NCI-H187 treated with DMSO at 0.1 percent for 48 hours (cell line): ENCODE data around the gene INA.
"Not testable (repeated sequence)": the region's sequence is repeated elsewhere in the genome, so short reads cannot be mapped to it uniquely, and the experiment has no call there.

ENCODE experiments used
- DNase-seq: peaks from one replicate; lab custom pipeline; 2025; lab: John Stamatoyannopoulos, UW

Gene INA

GRCh38 chr10:103276896-103277712, at the start of gene INA:
TSS of gene INA (plus strand) at chr10:103277138. CDS start at chr10:103277212, 74 bp downstream.
- no peak for DNase-seq

DNA sequence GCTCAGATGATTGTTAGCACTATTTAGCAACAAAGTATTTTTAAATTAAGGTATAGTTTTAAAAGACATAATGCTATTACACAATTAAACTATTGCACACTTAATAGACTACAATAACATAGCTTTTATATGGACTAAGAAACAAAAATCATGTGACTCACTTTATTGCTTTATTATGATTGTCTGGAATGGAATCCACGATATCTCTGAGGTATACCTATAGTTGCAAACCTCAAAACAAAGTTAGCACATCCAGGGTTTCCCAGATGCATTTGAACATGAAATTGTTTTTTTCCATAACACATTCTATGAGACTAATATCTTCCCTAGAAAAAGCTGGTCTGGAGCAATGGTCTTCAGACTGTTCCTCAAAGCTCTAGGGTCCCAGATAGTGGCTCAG, 49.5 kb upstream of the INA start:
- DNase-seq, result no peak

GRCh38 chr10:103231047-103231551, 45.8 kb upstream of the INA start:
- DNase-seq, result no peak

- no peak for DNase-seq
These were observed 44.7 kb upstream of the INA start for GRCh38 chr10:103232131-103232673.

GRCh38 chr10:103232772-103233488, 44.0 kb upstream of the INA start:
- no peak for DNase-seq

DNA sequence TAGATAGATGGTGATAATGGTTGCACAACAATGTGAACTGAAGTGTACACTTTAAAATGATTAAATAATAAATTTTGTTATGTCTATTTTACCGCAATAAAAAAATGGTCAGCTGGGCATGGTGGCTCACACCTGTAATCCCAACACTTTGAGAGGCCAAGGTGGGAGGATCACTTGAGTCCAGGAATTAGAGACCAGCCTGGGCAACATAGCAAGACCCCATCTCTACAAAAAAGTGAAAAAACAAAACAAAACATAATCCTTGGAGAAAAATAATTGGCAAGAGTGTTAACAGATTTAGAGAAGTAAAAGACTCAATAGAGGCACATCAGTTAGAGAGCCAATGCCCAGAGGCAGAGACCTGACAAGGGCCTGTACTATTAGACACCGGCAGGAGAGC, 41.2 kb upstream of the INA start:
- DNase-seq, result no peak

DNA sequence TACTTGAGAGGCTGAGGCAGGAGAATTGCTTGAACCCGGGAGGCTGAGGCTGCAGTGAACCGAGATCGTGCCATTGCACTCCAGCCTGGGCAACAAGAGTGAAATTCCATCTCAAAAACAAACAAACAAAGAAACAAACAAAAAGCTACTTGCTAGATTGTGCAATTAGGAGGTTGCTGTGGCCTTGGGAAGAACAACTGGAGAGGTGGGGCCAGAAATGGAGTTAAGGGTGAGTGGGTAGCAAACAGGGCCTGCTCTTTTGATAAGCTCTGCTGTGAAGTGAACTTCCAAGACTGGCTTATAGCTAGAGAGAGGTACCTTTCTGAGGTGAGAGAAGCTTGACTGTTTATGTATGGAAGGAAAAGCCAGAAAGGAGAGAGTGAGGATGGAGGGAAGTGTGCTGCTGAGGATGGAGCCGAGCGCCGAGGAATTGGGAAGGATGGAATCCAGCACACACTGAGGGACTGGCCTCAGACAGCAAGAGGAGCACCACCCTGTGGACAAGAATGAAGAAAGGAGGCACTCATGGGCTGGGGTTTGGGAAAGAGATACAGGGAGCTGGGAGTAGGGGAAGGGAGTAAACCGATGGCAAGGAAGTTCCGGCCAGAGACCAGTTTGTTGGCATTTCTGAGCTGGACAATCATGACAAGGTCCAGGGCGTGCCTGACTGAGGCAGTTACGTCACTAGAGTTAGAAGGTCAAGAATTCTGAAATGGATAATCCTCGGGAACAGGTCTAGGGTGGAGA, 38.3 kb upstream of the INA start:
- DNase-seq, result no peak

GRCh38 chr10:103241262-103242011, 35.5 kb upstream of the INA start:
- DNase-seq, result no peak

GRCh38 chr10:103244666-103245271, 32.2 kb upstream of the INA start:
- no peak for DNase-seq

DNA sequence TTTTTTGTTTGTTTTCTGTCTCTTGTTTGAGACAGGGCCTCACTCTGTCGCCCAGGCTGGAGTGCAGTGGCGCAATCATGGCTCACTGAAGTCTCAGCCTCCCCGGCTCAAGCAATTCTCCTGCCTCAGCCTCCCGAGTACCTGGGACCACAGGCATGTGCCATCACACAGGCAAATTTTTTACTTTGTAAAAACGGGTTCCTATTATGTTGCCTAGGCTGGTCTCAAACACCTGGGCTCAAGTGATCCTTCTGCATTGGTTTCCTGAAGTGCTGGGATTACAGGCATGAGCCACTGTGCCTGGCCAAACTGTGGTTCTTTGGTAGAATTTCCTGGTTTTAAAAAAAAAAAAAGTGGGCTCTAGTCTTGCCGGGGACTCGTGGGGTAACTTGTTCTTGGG, 31.4 kb upstream of the INA start, which contains the start of gene RPEL1:
Gene RPEL1, plus strand, starts transcription at position 301 of the 400 bp plus-strand sequence. CDS start 110 bp downstream, outside the sequence.
- not testable (repeated sequence) for DNase-seq

DNA sequence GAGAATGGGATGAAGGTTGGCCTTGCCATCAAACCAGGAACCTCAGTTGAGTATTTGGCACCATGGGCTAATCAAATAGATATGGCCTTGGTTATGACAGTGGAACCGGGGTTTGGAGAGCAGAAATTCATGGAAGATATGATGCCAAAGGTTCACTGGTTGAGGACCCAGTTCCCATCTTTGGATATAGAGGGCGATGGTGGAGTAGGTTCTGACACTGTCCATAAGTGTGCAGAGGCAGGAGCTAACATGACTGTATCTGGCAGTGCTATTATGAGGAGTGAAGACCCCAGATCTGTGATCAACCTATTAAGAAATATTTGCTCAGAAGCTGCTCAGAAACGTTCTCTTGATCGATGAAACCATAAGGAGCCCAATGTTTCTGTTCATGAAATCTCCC, 30.6 kb upstream of the INA start:
- no peak for DNase-seq

DNA sequence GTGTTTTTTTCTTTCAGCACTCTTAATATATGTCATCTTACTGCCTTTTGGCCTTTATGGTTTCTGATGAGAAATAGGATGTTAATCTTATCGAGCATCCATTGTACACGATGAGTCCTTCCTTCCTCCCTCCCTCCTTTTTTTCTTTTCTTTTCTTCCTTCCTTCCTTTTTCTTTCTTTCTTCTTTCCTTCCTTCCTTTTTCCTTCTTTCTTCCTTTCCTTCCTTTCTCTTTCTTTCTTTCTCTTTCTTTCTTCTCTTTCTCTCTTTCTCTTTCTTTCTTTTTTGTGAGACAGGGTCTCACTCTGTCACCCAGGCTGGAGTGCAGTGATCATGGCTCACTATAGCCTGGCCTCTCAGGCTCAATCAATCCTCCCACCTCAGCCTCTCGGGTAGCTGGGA, 22.8 kb upstream of the INA start:
- DNase-seq, result no peak

- no peak for DNase-seq
These were observed 22.2 kb upstream of the INA start for GRCh38 chr10:103254538-103255325.

DNA sequence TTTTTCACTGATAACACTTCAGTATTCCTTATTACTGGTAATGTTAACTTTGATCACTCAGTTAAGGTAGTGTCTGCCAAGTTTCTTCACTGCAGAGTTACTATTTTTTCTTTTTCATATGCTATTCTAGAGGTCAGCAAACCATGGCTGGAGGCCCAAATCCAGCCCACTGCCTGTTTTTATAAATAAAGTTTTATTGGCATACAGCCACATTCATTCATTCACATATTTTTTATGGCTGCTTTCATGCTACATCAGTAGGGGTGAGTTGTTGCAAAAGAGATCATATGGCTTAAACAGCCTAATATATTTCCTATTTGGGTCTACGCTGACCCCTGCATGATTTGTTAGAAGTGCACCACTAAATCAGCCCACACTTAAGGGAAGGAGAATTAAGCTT, 20.3 kb upstream of the INA start:
- DNase-seq, result no peak

GRCh38 chr10:103257812-103258211, 19.1 kb upstream of the INA start:
- no peak for DNase-seq

DNA sequence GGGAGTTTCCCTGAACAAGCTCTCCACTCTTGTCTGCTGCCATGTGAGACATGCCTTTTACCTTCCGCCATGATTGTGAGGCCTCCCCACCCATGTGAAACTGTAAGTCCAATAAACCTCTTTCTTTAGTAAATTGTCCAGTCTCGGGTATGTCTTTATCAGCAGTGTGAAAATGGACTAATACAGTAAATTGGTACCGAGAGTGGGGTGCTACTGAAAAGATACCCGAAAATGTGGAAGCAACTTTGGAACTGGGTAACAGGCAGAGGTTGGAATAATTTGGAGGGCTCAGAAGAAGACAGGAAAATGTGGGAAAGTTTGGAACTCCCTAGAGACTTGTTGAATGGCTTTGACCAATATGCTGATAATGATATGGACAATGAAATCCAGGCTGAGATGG, 18.0 kb upstream of the INA start:
- not testable (repeated sequence) for DNase-seq

- no peak for DNase-seq
These were observed 16.9 kb upstream of the INA start for GRCh38 chr10:103259989-103260388.

GRCh38 chr10:103262229-103262628, 14.7 kb upstream of the INA start:
- no peak for DNase-seq

DNA sequence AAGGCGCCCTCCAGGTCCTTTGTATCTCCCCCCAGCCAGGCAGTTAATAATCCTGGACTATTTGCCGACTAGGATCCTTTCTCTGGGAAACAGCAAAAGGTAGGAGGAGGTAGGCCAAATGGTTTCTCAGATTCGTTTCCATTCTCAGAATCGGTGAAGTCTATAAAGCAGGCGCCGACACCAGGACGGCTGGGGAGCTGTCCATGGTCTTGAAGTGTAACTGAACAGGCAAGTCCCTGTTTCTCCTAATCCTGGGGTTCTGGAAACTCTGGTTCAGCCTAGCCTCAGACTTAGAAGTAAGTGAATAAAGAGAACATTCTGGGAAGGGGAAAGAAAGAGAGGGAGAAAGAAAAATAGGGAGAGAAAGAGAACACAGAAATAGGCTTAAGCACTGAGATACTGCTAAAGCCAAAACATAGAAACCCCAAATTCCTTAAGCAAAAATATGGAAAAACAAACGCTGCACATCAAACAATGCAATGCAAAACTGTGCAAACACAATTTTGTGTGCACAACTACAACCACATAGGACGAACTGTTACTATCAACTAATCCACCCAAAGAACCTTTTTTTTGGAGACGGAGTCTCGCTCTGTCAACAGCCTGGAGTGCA, 11.1 kb upstream of the INA start:
- no peak for DNase-seq

DNA sequence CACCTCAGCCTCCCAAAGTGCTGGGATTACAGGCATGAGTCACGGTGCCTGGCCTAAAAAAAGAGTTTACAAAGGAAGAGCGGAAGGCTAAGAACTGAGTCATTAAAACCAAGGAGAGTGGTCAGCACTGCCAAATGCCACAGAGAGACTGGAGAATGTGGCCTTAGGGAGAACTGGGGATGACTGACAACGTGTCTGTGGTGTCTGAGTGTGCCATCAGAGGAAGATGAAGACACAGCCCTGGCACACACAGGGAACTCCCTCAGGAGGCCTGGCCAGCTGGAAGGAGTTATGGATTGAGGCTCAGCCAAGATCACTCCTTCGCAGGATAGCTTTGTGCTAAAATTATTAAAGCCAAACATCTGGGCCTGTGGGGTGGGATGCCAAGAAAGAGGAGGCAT, 3.9 kb upstream of the INA start:
- DNase-seq, result no peak
